Transverse colon (tissue), 4 donors: ENCODE measurements around the gene IGF2BP2. TPM values are rescaled to one million over a fixed set of nuclear protein-coding genes. Genes with fewer than 3 reads are reported as not detected.
"Not testable (repeated sequence)": the region's sequence is repeated elsewhere in the genome, so short reads cannot be mapped to it uniquely, and the experiment has no call there.

Experiments used
- DNase-seq: peaks from one replicate; pipeline ENCODE4 v3.0.0-alpha.2; 2019
- H3K27ac ChIP-seq, 4 donors: fragments of 200-600 bp; sonication (generic); 2 replicates each; pipeline ENCODE4 v1.5.1; 2016 to 2018; ENCODE audit warnings: inconsistent platforms in 4 of 4
- H3K27me3 ChIP-seq: fragments of 200-600 bp; sonication (generic); 2 replicates; pipeline ENCODE4 v1.5.1; 2017; ENCODE audit warnings: inconsistent platforms
- H3K36me3 ChIP-seq, 4 donors: fragments of 200-600 bp; sonication (generic); 2 replicates each; pipeline ENCODE4 v1.5.1; 2017 to 2019; ENCODE audit warnings: inconsistent platforms in 4 of 4
- H3K4me1 ChIP-seq, 4 donors: fragments of 200-600 bp; sonication (generic); 2 replicates each; pipeline ENCODE4 v1.5.1; 2017 to 2020; ENCODE audit warnings: inconsistent platforms in 4 of 4
- H3K4me3 ChIP-seq, 4 donors: fragments of 200-600 bp; sonication (generic); 1 replicate in 1 of 4; 2 replicates in 3 of 4; pipeline versions ENCODE4 v1.5.1 to v1.6.1; 2017 to 2019; ENCODE audit warnings: inconsistent platforms in 4 of 4
- H3K9me3 ChIP-seq, 2 donors: fragments of 200-600 bp; sonication (generic); 2 replicates each; pipeline ENCODE4 v1.5.1; 2017 to 2019; ENCODE audit warnings: inconsistent platforms in 2 of 2
- CTCF ChIP-seq, 5 experiments: fragments of 200-600 bp in 3 of 5; fragments of 450-650 bp in 2 of 5; sonication (generic) in 3 of 5; IDR thresholded peaks; 1 replicate in 2 of 5; 2 replicates in 3 of 5; pipeline ENCODE4 v1.5.1; 2016 to 2017; ENCODE audit warnings: antibody characterized with exemption in 5 of 5, inconsistent platforms in 3 of 5, mild to moderate bottlenecking in 2 of 5, moderate library complexity in 1 of 5
- EP300 ChIP-seq: sonication (generic); formaldehyde crosslinking; IDR thresholded peaks from one replicate; pipeline ENCODE4 v1.6.1; 2017; ENCODE audit warnings: antibody characterized with exemption, low read depth
- POLR2A ChIP-seq: fragments of 450-650 bp; IDR thresholded peaks from one replicate; pipeline ENCODE4 v1.6.1; 2016; ENCODE audit warnings: antibody characterized with exemption, mild to moderate bottlenecking, moderate library complexity
- POLR2AphosphoS5 ChIP-seq, 3 donors: sonication (generic); formaldehyde crosslinking; IDR thresholded peaks; one replicate each; pipeline ENCODE4 v1.6.1; 2016; ENCODE audit warnings: antibody characterized with exemption in 3 of 3
- WGBS, 2 donors: methylation state at CpG; one replicate each; pipeline ENCODE4 v1.1.5; 2018; ENCODE audit warnings: low coverage in 1 of 2; 5-methylcytosine and 5-hydroxymethylcytosine counted together
- in situ Hi-C, 4 donors: fragments of 200-750 bp; cut with MboI; loops; one replicate each; pipeline versions ENCODE4 v1.15.0 to v1.15.1; 2017; ENCODE audit warnings: low sequenced_read_pairs in 3 of 4, low pct_ligation_motif_present in 1 of 4, low pct_unique_long_range_greater_than_20kb in 1 of 4
- intact Hi-C: fragments of 100-400 bp; cut with DNase I; formaldehyde crosslinking; loops from one replicate; pipeline ENCODE4 v1.15.1; 2023; ENCODE audit warnings: low total_unique reads
- total RNA-seq, 4 donors: library from RNA; depleted of rRNA; stranded (reverse); fragments of >200 nt; gene quantifications; one replicate each; pipeline ENCODE4 v1.1.0, GENCODE V29; 2016

The IGF2BP2 gene
- total RNA-seq, 4 donors from 2014 or later = 51.3 to 179 (median 82.9) TPM

- no peak for DNase-seq
- in situ Hi-C loops = no loop called here
- Histone ChIP-seq H3K4me3 (no peak overlapping the region), H3K27me3 (peaks cover 6% of the 10 kb centered on the region), H3K36me3 (no peaks in the 10 kb centered on the region), H3K27ac (no peak overlapping the region), H3K4me1 (no peaks in the 10 kb centered on the region), H3K9me3 (no peaks in the 10 kb centered on the region)
- intact Hi-C loops = no loop called here
- 79 to 94% methylated on average over 2 of the region's 2 CpGs for WGBS, 2 donors
- TF ChIP-seq CTCF (IDR thresholded peaks at IDR 0.05) (no peak), EP300 (no peak), POLR2AphosphoS5 (IDR thresholded peaks at IDR 0.05) (no peak), POLR2A (no peak)
Measured at GRCh38 chr3:185843635-185844034, 18.8 kb upstream of the IGF2BP2 start.

GRCh38 chr3:185843126-185843525, 18.3 kb upstream of the IGF2BP2 start:
- peaks cover 6% of the 10 kb centered on the region for H3K27me3 ChIP-seq
- H3K36me3 ChIP-seq = no peaks in the 10 kb centered on the region
- H3K4me1 ChIP-seq = no peaks in the 10 kb centered on the region
- no peak for DNase-seq
- 83 to 100% methylated on average over 1 to 3 of the region's 3 CpGs for WGBS, 2 donors
- no peaks in the 10 kb centered on the region for H3K9me3 ChIP-seq
- no peak overlapping the region for H3K27ac ChIP-seq
- TF ChIP-seq POLR2A (no peak), EP300 (no peak), CTCF (IDR thresholded peaks at IDR 0.05) (no peak), POLR2AphosphoS5 (IDR thresholded peaks at IDR 0.05) (no peak)
- intact Hi-C loops (no loop called here), in situ Hi-C loops (no loop called here)
- no peak overlapping the region for H3K4me3 ChIP-seq

GRCh38 chr3:185842241-185842640, 17.4 kb upstream of the IGF2BP2 start:
- H3K9me3 ChIP-seq = no peaks in the 10 kb centered on the region
- intact Hi-C loops = no loop called here
- peaks cover 6% of the 10 kb centered on the region for H3K27me3 ChIP-seq
- no peak for TF ChIP-seq POLR2A
- TF ChIP-seq CTCF (IDR thresholded peaks at IDR 0.05) = no peak
- TF ChIP-seq POLR2AphosphoS5 (IDR thresholded peaks at IDR 0.05) = no peak
- TF ChIP-seq EP300 = no peak
- H3K36me3 ChIP-seq = no peaks in the 10 kb centered on the region
- DNase-seq = no peak
- no peak overlapping the region for H3K27ac ChIP-seq
- in situ Hi-C loops = no loop called here
- H3K4me3 ChIP-seq = no peak overlapping the region
- WGBS, 2 donors = 81 to 89% methylated on average over 3 to 4 of the region's 4 CpGs
- H3K4me1 ChIP-seq = no peaks in the 10 kb centered on the region

GRCh38 chr3:185838417-185838989, 13.7 kb upstream of the IGF2BP2 start:
- DNase-seq, H3K36me3 ChIP-seq, H3K4me3 ChIP-seq, H3K9me3 ChIP-seq, in situ Hi-C loops, intact Hi-C loops, H3K4me1 ChIP-seq, H3K27ac ChIP-seq, H3K27me3 ChIP-seq: not testable (repeated sequence)
- 80% methylated on average over 4 of the region's 4 CpGs; no CpG with 5 or more reads in 1 of the 2 donors for whole genome bisulfite sequencing, 2 donors

- Histone ChIP-seq H3K27me3 (no peaks in the 10 kb centered on the region), H3K27ac (no peak overlapping the region), H3K4me1 (no peaks in the 10 kb centered on the region), H3K4me3 (no peak overlapping the region), H3K36me3 (no peaks in the 10 kb centered on the region), H3K9me3 (no peaks in the 10 kb centered on the region)
- TF ChIP-seq CTCF (IDR thresholded peaks at IDR 0.05) (no peak), EP300 (no peak), POLR2A (no peak), POLR2AphosphoS5 (IDR thresholded peaks at IDR 0.05) (no peak)
- DNase-seq = no peak
- in situ Hi-C loops (no loop called here), intact Hi-C loops (no loop called here)
- WGBS, 2 donors = 41 to 60% methylated on average over 3 of the region's 3 CpGs
Measured at GRCh38 chr3:185837414-185837813, 12.6 kb upstream of the IGF2BP2 start.
